ENCODE results near the gene HIRA.
"Not testable (repeated sequence)": the region's sequence is repeated elsewhere in the genome, so short reads cannot be mapped to it uniquely, and the experiment has no call there.

DNA sequence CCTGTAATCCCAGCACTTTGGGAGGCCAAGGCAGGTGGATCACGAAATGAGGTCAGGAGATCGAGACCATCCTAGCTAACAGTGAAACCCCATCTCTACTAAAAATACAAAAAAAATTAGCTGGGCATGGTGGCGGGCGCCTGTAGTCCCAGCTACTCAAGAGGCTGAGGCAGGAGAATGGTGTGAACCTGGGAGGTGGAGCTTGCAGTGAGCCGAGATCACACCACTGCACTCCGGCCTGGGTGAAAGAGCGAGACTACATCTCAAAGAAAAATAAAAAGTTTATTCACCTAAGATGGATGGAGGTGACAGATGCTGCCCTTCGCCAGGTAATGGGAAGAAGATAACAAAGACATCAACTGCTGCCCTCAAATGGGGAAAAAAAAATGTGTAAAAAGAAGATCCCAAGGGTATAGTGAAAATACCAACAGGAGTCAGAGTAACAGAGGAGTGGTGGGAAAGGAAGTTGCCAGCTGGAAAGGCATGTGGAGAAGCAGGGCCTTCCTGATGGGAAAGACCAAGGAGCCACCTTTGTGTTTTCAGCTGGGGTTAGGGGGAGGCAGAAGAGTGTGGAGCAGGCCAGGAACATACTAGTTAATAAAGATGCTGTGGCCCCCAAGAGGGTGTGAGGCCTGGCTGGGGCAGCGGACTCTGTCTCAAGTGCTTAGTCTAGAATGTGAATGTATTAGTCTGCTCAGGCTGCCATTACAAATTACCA, 5.1 kb upstream of the HIRA start:
- TF ChIP-seq, protein P1, sequence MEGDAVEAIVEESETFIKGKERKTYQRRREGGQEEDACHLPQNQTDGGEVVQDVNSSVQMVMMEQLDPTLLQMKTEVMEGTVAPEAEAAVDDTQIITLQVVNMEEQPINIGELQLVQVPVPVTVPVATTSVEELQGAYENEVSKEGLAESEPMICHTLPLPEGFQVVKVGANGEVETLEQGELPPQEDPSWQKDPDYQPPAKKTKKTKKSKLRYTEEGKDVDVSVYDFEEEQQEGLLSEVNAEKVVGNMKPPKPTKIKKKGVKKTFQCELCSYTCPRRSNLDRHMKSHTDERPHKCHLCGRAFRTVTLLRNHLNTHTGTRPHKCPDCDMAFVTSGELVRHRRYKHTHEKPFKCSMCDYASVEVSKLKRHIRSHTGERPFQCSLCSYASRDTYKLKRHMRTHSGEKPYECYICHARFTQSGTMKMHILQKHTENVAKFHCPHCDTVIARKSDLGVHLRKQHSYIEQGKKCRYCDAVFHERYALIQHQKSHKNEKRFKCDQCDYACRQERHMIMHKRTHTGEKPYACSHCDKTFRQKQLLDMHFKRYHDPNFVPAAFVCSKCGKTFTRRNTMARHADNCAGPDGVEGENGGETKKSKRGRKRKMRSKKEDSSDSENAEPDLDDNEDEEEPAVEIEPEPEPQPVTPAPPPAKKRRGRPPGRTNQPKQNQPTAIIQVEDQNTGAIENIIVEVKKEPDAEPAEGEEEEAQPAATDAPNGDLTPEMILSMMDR (IDR thresholded peaks at IDR 0.05; ENCODE audit: low read depth, low read length, missing input control): not testable (repeated sequence)
- TF ChIP-seq, protein P2, sequence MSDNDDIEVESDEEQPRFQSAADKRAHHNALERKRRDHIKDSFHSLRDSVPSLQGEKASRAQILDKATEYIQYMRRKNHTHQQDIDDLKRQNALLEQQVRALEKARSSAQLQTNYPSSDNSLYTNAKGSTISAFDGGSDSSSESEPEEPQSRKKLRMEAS (IDR thresholded peaks at IDR 0.05): not testable (repeated sequence)
- TF ChIP-seq, protein P3, sequence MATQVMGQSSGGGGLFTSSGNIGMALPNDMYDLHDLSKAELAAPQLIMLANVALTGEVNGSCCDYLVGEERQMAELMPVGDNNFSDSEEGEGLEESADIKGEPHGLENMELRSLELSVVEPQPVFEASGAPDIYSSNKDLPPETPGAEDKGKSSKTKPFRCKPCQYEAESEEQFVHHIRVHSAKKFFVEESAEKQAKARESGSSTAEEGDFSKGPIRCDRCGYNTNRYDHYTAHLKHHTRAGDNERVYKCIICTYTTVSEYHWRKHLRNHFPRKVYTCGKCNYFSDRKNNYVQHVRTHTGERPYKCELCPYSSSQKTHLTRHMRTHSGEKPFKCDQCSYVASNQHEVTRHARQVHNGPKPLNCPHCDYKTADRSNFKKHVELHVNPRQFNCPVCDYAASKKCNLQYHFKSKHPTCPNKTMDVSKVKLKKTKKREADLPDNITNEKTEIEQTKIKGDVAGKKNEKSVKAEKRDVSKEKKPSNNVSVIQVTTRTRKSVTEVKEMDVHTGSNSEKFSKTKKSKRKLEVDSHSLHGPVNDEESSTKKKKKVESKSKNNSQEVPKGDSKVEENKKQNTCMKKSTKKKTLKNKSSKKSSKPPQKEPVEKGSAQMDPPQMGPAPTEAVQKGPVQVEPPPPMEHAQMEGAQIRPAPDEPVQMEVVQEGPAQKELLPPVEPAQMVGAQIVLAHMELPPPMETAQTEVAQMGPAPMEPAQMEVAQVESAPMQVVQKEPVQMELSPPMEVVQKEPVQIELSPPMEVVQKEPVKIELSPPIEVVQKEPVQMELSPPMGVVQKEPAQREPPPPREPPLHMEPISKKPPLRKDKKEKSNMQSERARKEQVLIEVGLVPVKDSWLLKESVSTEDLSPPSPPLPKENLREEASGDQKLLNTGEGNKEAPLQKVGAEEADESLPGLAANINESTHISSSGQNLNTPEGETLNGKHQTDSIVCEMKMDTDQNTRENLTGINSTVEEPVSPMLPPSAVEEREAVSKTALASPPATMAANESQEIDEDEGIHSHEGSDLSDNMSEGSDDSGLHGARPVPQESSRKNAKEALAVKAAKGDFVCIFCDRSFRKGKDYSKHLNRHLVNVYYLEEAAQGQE (IDR thresholded peaks at IDR 0.05): not testable (repeated sequence)
- not testable (repeated sequence) for TF ChIP-seq EGR1 (IDR thresholded peaks at IDR 0.05; ENCODE audit: low read depth in 2 of 2); SP1 (IDR thresholded peaks at IDR 0.05)
